H9 (cell line): Measurements from ENCODE around the gene ZFAND5. TPM values are rescaled to one million over a fixed set of nuclear protein-coding genes. Genes with fewer than 3 reads are reported as not detected.

ENCODE experiments used
- DNase-seq: peaks from one replicate; pipeline ENCODE4 v3.0.0-alpha.2; 2017
- H2AFZ ChIP-seq: one replicate; pipeline ENCODE4 v1.6.1; 2013; ENCODE audit warnings: mild to moderate bottlenecking, low read length, control low read depth, moderate library complexity
- H2AK5ac ChIP-seq: 2 replicates; pipeline ENCODE4 v1.6.1; 2013; ENCODE audit warnings: low read length, control low read depth, mixed read lengths; ENCODE audit not compliant: insufficient read length
- H2BK120ac ChIP-seq: one replicate; pipeline ENCODE4 v1.6.1; 2013; ENCODE audit warnings: low read depth, mild to moderate bottlenecking, low read length, control low read depth, inconsistent platforms; ENCODE audit not compliant: poor library complexity, severe bottlenecking
- H2BK12ac ChIP-seq: 2 replicates; pipeline ENCODE4 v1.6.1; 2013; ENCODE audit warnings: low read length, control low read depth, mixed read lengths, low read depth; ENCODE audit not compliant: insufficient read length
- H2BK15ac ChIP-seq: 2 replicates; pipeline ENCODE4 v1.6.1; 2013; ENCODE audit warnings: low read depth, low read length, control low read depth
- H2BK20ac ChIP-seq: one replicate; pipeline ENCODE4 v1.6.1; 2013; ENCODE audit warnings: low read depth, mild to moderate bottlenecking, low read length, control low read depth, inconsistent platforms; ENCODE audit not compliant: poor library complexity, severe bottlenecking
- H2BK5ac ChIP-seq: 2 replicates; pipeline ENCODE4 v1.6.1; 2013; ENCODE audit warnings: low read length, control low read depth, mixed read lengths; ENCODE audit not compliant: insufficient read length
- H3K14ac ChIP-seq: 2 replicates; pipeline ENCODE4 v1.6.1; 2013; ENCODE audit warnings: low read length, control low read depth; ENCODE audit not compliant: insufficient read depth
- H3K18ac ChIP-seq: 2 replicates; pipeline ENCODE4 v1.6.1; 2013; ENCODE audit warnings: low read depth, mild to moderate bottlenecking, mixed read lengths, low read length, control low read depth; ENCODE audit not compliant: insufficient read length
- H3K23ac ChIP-seq: 2 replicates; pipeline ENCODE4 v1.6.1; 2013; ENCODE audit warnings: low read length, control low read depth, mixed read lengths, low read depth; ENCODE audit not compliant: insufficient read length
- H3K23me2 ChIP-seq: 2 replicates; pipeline ENCODE4 v1.6.1; 2013; ENCODE audit warnings: low read depth, mild to moderate bottlenecking, mixed read lengths, low read length, control low read depth; ENCODE audit not compliant: insufficient read length, poor library complexity, severe bottlenecking
- H3K27ac ChIP-seq: 2 replicates; pipeline ENCODE4 v1.5.1; 2013; ENCODE audit warnings: low read length, control low read depth, mixed read lengths, low read depth; ENCODE audit not compliant: insufficient read length
- H3K27me3 ChIP-seq: 2 replicates; pipeline ENCODE4 v1.6.1; 2013; ENCODE audit warnings: low read length, control low read depth, inconsistent platforms; ENCODE audit not compliant: insufficient read depth
- H3K4ac ChIP-seq: 2 replicates; pipeline ENCODE4 v1.6.1; 2013; ENCODE audit warnings: low read depth, mild to moderate bottlenecking, control low read depth, inconsistent platforms, low read length, moderate library complexity
- H3K4me1 ChIP-seq: 2 replicates; pipeline ENCODE4 v1.6.1; 2013; ENCODE audit warnings: low read length, control low read depth, inconsistent platforms; ENCODE audit not compliant: insufficient read depth
- H3K4me2 ChIP-seq: 2 replicates; pipeline ENCODE4 v1.6.1; 2013; ENCODE audit warnings: low read length, control low read depth, mixed read lengths; ENCODE audit not compliant: insufficient read length, insufficient read depth
- H3K56ac ChIP-seq: 2 replicates; pipeline ENCODE4 v1.6.1; 2013; ENCODE audit warnings: low read depth, mild to moderate bottlenecking, mixed read lengths, low read length, control low read depth; ENCODE audit not compliant: insufficient read length
- H3K79me1 ChIP-seq: 2 replicates; pipeline ENCODE4 v1.6.1; 2013; ENCODE audit warnings: low read depth, mild to moderate bottlenecking, moderate library complexity, low read length, control low read depth, inconsistent platforms; ENCODE audit not compliant: insufficient read depth, poor library complexity, severe bottlenecking
- H3K79me2 ChIP-seq: 2 replicates; pipeline ENCODE4 v1.6.1; 2013; ENCODE audit warnings: low read length, control low read depth, inconsistent platforms; ENCODE audit not compliant: insufficient read depth
- H3K9ac ChIP-seq: 2 replicates; pipeline ENCODE4 v1.6.1; 2013; ENCODE audit warnings: low read length, control low read depth, mixed read lengths; ENCODE audit not compliant: insufficient read length; ENCODE audit errors: extremely low read depth
- H3K9me3 ChIP-seq: one replicate; pipeline ENCODE4 v1.6.1; 2013; ENCODE audit warnings: low read depth, low read length, inconsistent platforms; ENCODE audit not compliant: control insufficient read depth
- H3T11ph ChIP-seq: one replicate; pipeline ENCODE4 v1.6.1; 2013; ENCODE audit warnings: mild to moderate bottlenecking, low read length, control low read depth, inconsistent platforms
- H4K20me1 ChIP-seq: one replicate; pipeline ENCODE4 v1.6.1; 2013; ENCODE audit not compliant: control insufficient read depth, insufficient read length, insufficient read depth
- H4K5ac ChIP-seq: 2 replicates; pipeline ENCODE4 v1.6.1; 2013; ENCODE audit warnings: low read depth, mild to moderate bottlenecking, mixed read lengths, low read length, control low read depth; ENCODE audit not compliant: insufficient read length
- H4K8ac ChIP-seq: replicated peaks from 2 replicates; pipeline ENCODE4 v1.6.1; 2013; ENCODE audit warnings: low read length, control low read depth, mixed read lengths, low read depth; ENCODE audit not compliant: insufficient read length
- H4K91ac ChIP-seq: 2 replicates; pipeline ENCODE4 v1.6.1; 2013; ENCODE audit warnings: low read depth, mild to moderate bottlenecking, moderate library complexity, mixed read lengths, low read length, control low read depth; ENCODE audit not compliant: insufficient read length
- H3K27ac Mint-ChIP-seq, 3 experiments: 2 replicates in 2 of 3; 3 replicates in 1 of 3; pipeline ENCODE4 v1.8.0; 2020 to 2021; ENCODE audit warnings: mixed read lengths in 3 of 3, mild to moderate bottlenecking in 1 of 3, moderate library complexity in 1 of 3
- H3K27me3 Mint-ChIP-seq: 2 replicates; pipeline ENCODE4 v1.8.0; 2021; ENCODE audit warnings: low read depth, mild to moderate bottlenecking, moderate library complexity, mixed read lengths
- H3K36me3 Mint-ChIP-seq, 3 experiments: 2 replicates in 2 of 3; 3 replicates in 1 of 3; pipeline ENCODE4 v1.8.0; 2020 to 2021; ENCODE audit warnings: low read depth in 3 of 3, mixed read lengths in 3 of 3; ENCODE audit not compliant: insufficient read depth in 1 of 3
- H3K4me1 Mint-ChIP-seq, 2 experiments: 2 replicates each; pipeline ENCODE4 v1.8.0; 2020; ENCODE audit warnings: mixed read lengths in 2 of 2
- H3K4me3 Mint-ChIP-seq, 2 experiments: 2 replicates in 1 of 2; 3 replicates in 1 of 2; pipeline ENCODE4 v1.8.0; 2020 to 2021; ENCODE audit warnings: mild to moderate bottlenecking in 2 of 2, mixed read lengths in 2 of 2, moderate library complexity in 1 of 2
- H3K9me3 Mint-ChIP-seq, 2 experiments: 2 replicates in 1 of 2; 3 replicates in 1 of 2; pipeline ENCODE4 v1.8.0; 2020; ENCODE audit warnings: mild to moderate bottlenecking in 2 of 2, mixed read lengths in 2 of 2, moderate library complexity in 1 of 2
- CTCF ChIP-seq: fragments of 200-600 bp; sonication (generic); conservative IDR thresholded peaks from 3 replicates; pipeline ENCODE4 v1.8.0; 2021; ENCODE audit warnings: antibody characterized with exemption, mild to moderate bottlenecking
- WGBS: extraction: QIAGEN DNeasy Blood & Tissue Kit; methylation state at CpG from one replicate; pipeline ENCODE4 v1.1.7; 2013; ENCODE audit warnings: missing lambda C conversion rate, low lambda C conversion rate, mixed read lengths; ENCODE audit not compliant: insufficient read length; ENCODE audit errors: extremely low coverage; 5-methylcytosine and 5-hydroxymethylcytosine counted together
- total RNA-seq: library from RNA; stranded (reverse); gene quantifications from 2 replicates; pipeline ENCODE4 v1.2.1, GENCODE V29; 2021

ZFAND5 gene
- total RNA-seq, 1 experiment from 2014 or later = 304 TPM

DNA sequence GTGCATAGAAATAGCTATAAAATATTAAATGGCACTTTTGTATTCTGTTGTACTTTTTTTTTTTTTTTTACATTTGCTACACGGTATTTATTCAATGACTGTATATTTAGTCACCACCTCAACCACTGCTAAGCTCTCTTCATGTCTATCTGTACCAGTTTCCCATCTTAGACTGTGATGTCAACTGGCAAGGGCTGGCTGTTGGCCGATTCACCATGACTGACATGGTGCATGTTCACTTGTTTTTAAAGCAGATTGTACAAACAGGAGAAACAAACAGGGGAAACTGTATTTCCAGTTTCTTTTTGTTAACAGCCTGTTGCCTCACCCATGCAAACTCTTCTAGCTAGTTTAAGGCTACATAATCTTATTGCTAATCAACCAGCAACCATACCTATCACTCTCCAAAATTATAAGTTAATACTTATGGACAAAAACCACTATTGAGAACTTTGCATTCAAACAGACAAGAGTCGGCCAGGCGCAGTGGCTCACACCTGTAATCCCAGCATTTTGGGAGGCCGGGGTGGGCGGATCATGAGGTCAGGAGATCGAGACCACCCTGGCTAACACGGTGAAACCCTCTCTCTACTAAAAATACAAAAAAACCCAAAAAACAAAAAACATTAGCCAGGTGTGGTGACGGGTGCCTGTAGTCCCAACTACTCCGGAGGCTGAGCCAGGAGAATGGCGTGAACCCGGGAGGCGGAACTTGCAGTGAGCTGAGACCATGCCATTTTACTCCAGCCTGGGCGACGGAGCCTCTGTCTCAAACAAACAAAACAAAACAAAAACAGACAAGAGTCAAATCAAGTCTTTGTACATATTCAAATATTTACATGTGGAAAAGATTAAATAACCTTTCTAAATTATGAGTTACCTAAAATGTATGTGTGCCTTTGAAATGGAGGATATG, 13.2 kb downstream of the ZFAND5 start:
- Histone ChIP-seq H3K23ac (no peak overlapping the region), H4K5ac (no peak overlapping the region), H3K27ac (no peak overlapping the region), H2BK120ac (no peak overlapping the region), H3K79me2 (0 out of 2 replicates have a peak, but pooled peaks cover 2% of the 10 kb centered on the region), H4K8ac (no peak overlapping the region), H2AK5ac (no peak overlapping the region), H3K9me3 (no peaks in the 10 kb centered on the region), H3K9ac (no peak overlapping the region), H2BK15ac (no peak overlapping the region), H2BK12ac (no peak overlapping the region), H3K27me3 (no peaks in the 10 kb centered on the region), H3K4me2 (no peak overlapping the region), H2BK20ac (no peak overlapping the region), H2BK5ac (no peak overlapping the region), H3T11ph (no peak overlapping the region), H2AFZ (no peak overlapping the region), H3K18ac (no peak overlapping the region), H3K14ac (no peak overlapping the region), H3K56ac (no peak overlapping the region), H3K79me1 (no peaks in the 10 kb centered on the region), H3K23me2 (no peaks in the 10 kb centered on the region), H3K4ac (no peak overlapping the region), H3K4me1 (no peaks in the 10 kb centered on the region), H4K91ac (no peak overlapping the region), H4K20me1 (no peaks in the 10 kb centered on the region)
- DNase-seq = no peak
- H3K27ac Mint-ChIP-seq = peak overlapping the region in 2 of 3 experiments; percentile 65 to 93; a peak in 4 of 7 replicates
- no peak overlapping the region for H3K4me3 Mint-ChIP-seq
- H3K9me3 Mint-ChIP-seq = no peaks in the 10 kb centered on the region
- H3K36me3 Mint-ChIP-seq = peaks cover 23 to 33% (median 31%) of the 10 kb centered on the region in 3 experiments
- H3K27me3 Mint-ChIP-seq = no peaks in the 10 kb centered on the region
- H3K4me1 Mint-ChIP-seq = peaks cover 3 to 13% of the 10 kb centered on the region in 2 experiments; a peak in 3 of 4 replicates
- no peak for TF ChIP-seq CTCF
- no CpG with 5 or more reads among the region's 15 CpGs for WGBS
